ENCODE results near the gene DDHD1. TPM values are rescaled to one million over a fixed set of nuclear protein-coding genes. Genes with fewer than 3 reads are reported as not detected.

Gene DDHD1
- total RNA-seq, 1 donor from 2014 or later = 7.0 TPM

- Histone ChIP-seq H3K36me3 (ENCODE audit: control insufficient read depth, insufficient read depth, low read length) (peaks cover 1% of the 10 kb centered on the region), H3K4me3 (ENCODE audit: low read depth, low read length) (no peak overlapping the region), H3K27me3 (ENCODE audit: control insufficient read depth, insufficient read depth, low read length) (no peaks in the 10 kb centered on the region)
- TF ChIP-seq CTCF (IDR thresholded peaks at IDR 0.05; ENCODE audit: insufficient read depth, low read length, poor library complexity, severe bottlenecking) = no peak
- no peak for DNase-seq (ENCODE audit: low read depth)
Observed at GRCh38 chr14:53038629-53039028, 114.5 kb downstream of the DDHD1 start.

- H3K27me3 ChIP-seq (ENCODE audit: control insufficient read depth, insufficient read depth, low read length) = no peaks in the 10 kb centered on the region
- H3K36me3 ChIP-seq (ENCODE audit: control insufficient read depth, insufficient read depth, low read length) = peaks cover 1% of the 10 kb centered on the region
- no peak for TF ChIP-seq CTCF (IDR thresholded peaks at IDR 0.05; ENCODE audit: insufficient read depth, low read length, poor library complexity, severe bottlenecking)
- no peak for DNase-seq (ENCODE audit: low read depth)
- H3K4me3 ChIP-seq (ENCODE audit: low read depth, low read length) = no peak overlapping the region
Observed at GRCh38 chr14:53037016-53037415, 116.1 kb downstream of the DDHD1 start.

GRCh38 chr14:53035336-53036210 lies 117.5 kb downstream of the DDHD1 start:
- DNase-seq (ENCODE audit: low read depth) = no peak
- Histone ChIP-seq H3K27me3 (ENCODE audit: control insufficient read depth, insufficient read depth, low read length) (no peaks in the 10 kb centered on the region), H3K36me3 (ENCODE audit: control insufficient read depth, insufficient read depth, low read length) (no peaks in the 10 kb centered on the region), H3K4me3 (ENCODE audit: low read depth, low read length) (no peak overlapping the region)
- no peak for TF ChIP-seq CTCF (IDR thresholded peaks at IDR 0.05; ENCODE audit: insufficient read depth, low read length, poor library complexity, severe bottlenecking)

GRCh38 chr14:53034688-53035230 lies 118.4 kb downstream of the DDHD1 start:
- TF ChIP-seq CTCF (IDR thresholded peaks at IDR 0.05; ENCODE audit: insufficient read depth, low read length, poor library complexity, severe bottlenecking) = no peak
- DNase-seq (ENCODE audit: low read depth) = no peak
- H3K27me3 ChIP-seq (ENCODE audit: control insufficient read depth, insufficient read depth, low read length) = no peaks in the 10 kb centered on the region

GRCh38 chr14:53034036-53034435 lies 119.1 kb downstream of the DDHD1 start:
- no peak for TF ChIP-seq CTCF (IDR thresholded peaks at IDR 0.05; ENCODE audit: insufficient read depth, low read length, poor library complexity, severe bottlenecking)
- Histone ChIP-seq H3K4me3 (ENCODE audit: low read depth, low read length) (no peak overlapping the region), H3K36me3 (ENCODE audit: control insufficient read depth, insufficient read depth, low read length) (no peaks in the 10 kb centered on the region), H3K27me3 (ENCODE audit: control insufficient read depth, insufficient read depth, low read length) (no peaks in the 10 kb centered on the region)
- no peak for DNase-seq (ENCODE audit: low read depth)

More at GRCh38 chr14:53034688-53035230, 118.4 kb downstream of the DDHD1 start:
- Histone ChIP-seq H3K36me3 (ENCODE audit: control insufficient read depth, insufficient read depth, low read length) (no peaks in the 10 kb centered on the region), H3K4me3 (ENCODE audit: low read depth, low read length) (no peak overlapping the region)

Measured in kidney epithelial cell (primary cell).